GM12892 (cell line): ENCODE results near the gene SAP30BP.

Source experiments
- DNase-seq: peaks from one replicate; pipeline ENCODE4 v3.0.0; 2011; ENCODE audit not compliant: insufficient read length
- FAIRE-seq: peaks from 2 replicates; lab custom pipeline; 2011; peaks lifted over from hg19 to GRCh38; lab: Jason Lieb, UNC
- POLR2A ChIP-seq: IDR thresholded peaks from 2 replicates; pipeline ENCODE4 v1.6.1; 2011; ENCODE audit warnings: low read depth, low read length, control low read depth
- POLR2AphosphoS5 ChIP-seq: IDR thresholded peaks from 2 replicates; pipeline ENCODE4 v1.6.1; 2011; ENCODE audit warnings: low read depth, low read length, control low read depth
- TAF1 ChIP-seq: IDR thresholded peaks from 2 replicates; pipeline ENCODE4 v1.6.1; 2011; ENCODE audit warnings: low read depth, mild to moderate bottlenecking, control low read depth, low read length, borderline replicate concordance

The SAP30BP gene

GRCh38 chr17:75661531-75661930, 5.6 kb upstream of the SAP30BP start:
- FAIRE-seq (no peak), DNase-seq (no peak)
- no peak for TF ChIP-seq POLR2AphosphoS5
- no peak for TF ChIP-seq POLR2A
- TF ChIP-seq TAF1, result no peak

GRCh38 chr17:75662511-75662910, 4.6 kb upstream of the SAP30BP start:
- DNase-seq (no peak), FAIRE-seq (no peak)
- TF ChIP-seq POLR2AphosphoS5, result no peak
- TF ChIP-seq TAF1, result no peak

GRCh38 chr17:75664099-75664549, 3.0 kb upstream of the SAP30BP start:
- DNase-seq (no peak), FAIRE-seq (peak; percentile 81)
- peak; percentile 46; the same call in 1 of the 2 replicates for TF ChIP-seq POLR2AphosphoS5
- no peak for TF ChIP-seq POLR2A

DNA sequence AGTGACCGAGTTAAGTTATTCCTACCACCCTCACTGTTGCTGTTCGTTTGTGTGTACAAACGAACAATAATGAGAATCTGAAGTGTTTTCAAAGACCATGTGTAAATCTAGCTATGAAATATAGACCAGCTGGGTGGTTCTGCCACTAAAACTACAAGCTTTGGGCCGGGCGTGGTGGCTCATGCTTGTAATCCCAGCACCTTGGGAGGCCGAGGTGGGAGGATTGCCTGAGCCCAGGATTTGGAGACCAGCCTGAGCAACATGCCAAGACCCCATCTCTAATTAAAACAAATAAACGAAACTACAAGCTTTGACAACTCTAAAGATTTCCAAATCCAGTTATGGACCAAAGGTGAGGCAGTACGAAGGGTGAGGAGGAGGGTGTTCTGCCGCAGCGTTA, 1.2 kb upstream of the SAP30BP start:
- no peak for TF ChIP-seq POLR2A
- FAIRE-seq, result no peak
- DNase-seq, result no peak

DNA sequence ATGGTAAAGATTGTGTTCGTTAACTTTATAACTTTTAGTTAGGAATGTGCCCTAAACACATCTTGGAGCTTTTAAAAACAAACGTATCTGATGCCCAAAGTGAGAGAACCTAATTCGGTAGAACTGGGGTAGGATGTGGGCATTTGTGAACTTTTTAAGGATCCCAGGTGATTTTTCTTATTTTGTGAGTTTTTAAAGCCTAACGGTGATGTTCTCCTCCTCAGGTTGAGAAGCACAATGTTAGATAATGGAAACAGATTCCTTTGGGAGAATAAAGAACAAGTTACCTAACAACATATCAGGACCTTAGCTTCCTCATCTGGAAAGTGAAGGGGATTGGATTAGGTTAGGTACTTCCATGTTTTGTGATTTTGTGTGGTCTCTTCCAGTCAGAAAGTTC, 687 bp downstream of the SAP30BP start:
- no peak for DNase-seq
- FAIRE-seq, result no peak
- TF ChIP-seq TAF1, result no peak
- no peak for TF ChIP-seq POLR2A
- no peak for TF ChIP-seq POLR2AphosphoS5

GRCh38 chr17:75668489-75668888, 1.4 kb downstream of the SAP30BP start:
- TF ChIP-seq TAF1, result no peak
- no peak for TF ChIP-seq POLR2A
- TF ChIP-seq POLR2AphosphoS5, result no peak
- DNase-seq (no peak), FAIRE-seq (no peak)

GRCh38 chr17:75670868-75671267, 3.7 kb downstream of the SAP30BP start:
- DNase-seq, result no peak
- FAIRE-seq, result no peak
- no peak for TF ChIP-seq TAF1
- TF ChIP-seq POLR2AphosphoS5, result no peak
- no peak for TF ChIP-seq POLR2A

- DNase-seq (no peak), FAIRE-seq (no peak)
- TF ChIP-seq POLR2A, result no peak
- no peak for TF ChIP-seq POLR2AphosphoS5
- TF ChIP-seq TAF1, result no peak
Measured at GRCh38 chr17:75672011-75672410, 4.9 kb downstream of the SAP30BP start.

DNA sequence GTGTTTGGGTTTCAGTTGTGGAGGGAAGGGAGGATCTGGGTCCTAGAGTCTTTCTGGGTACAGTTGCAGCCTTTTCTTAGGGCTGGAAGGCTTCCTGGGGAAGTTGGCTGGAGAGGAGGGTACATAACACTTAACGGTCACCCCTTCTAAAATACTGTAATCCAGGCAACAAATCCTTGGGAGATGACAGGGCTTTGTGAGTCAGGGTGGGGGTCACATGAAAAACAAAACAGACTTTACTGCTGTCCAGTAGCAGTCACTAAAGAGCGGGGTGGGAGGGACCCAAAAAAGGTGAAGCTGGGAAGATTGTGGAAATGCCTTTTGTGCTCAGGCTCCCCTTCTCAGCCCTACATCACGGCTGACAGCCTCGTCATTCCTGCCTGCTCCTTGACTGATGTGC, 6.3 kb downstream of the SAP30BP start:
- TF ChIP-seq TAF1, result no peak
- no peak for TF ChIP-seq POLR2A
- TF ChIP-seq POLR2AphosphoS5, result no peak
- no peak for DNase-seq
- no peak for FAIRE-seq

- TF ChIP-seq POLR2A, result no peak
- no peak for TF ChIP-seq POLR2AphosphoS5
- no peak for TF ChIP-seq TAF1
- DNase-seq (no peak), FAIRE-seq (no peak)
Measured at GRCh38 chr17:75676461-75676860, 9.3 kb downstream of the SAP30BP start.

GRCh38 chr17:75679706-75680211, 12.6 kb downstream of the SAP30BP start:
- FAIRE-seq (no peak), DNase-seq (no peak)
- TF ChIP-seq POLR2A (no peak), TAF1 (no peak), POLR2AphosphoS5 (no peak)

- no peak for FAIRE-seq
- no peak for TF ChIP-seq POLR2AphosphoS5
- no peak for TF ChIP-seq TAF1
- no peak for TF ChIP-seq POLR2A
- DNase-seq, result no peak
Measured at GRCh38 chr17:75680431-75680830, 13.3 kb downstream of the SAP30BP start.

GRCh38 chr17:75681289-75681688, 14.2 kb downstream of the SAP30BP start:
- DNase-seq (no peak), FAIRE-seq (no peak)
- TF ChIP-seq POLR2A, result no peak

DNA sequence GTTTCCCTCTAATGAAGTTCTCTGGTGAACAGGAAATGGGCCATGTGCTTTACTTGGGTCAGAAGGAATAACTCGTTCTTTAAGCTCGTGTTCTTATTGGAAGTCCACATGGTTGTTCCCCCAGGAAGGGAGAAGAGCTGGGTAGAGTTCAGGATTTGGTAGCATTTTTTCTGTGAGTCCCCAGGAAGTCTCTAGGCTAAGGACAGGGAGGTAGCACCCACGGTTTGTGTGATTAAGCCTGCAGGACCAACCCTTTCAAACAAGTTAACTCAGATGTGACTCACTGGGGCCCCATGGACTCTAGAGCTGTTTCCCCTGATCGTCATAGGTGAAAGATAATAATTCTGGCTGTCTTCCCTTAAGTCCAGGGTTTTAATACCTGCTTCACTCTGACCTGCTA, 16.4 kb downstream of the SAP30BP start:
- FAIRE-seq (no peak), DNase-seq (no peak)
- TF ChIP-seq POLR2AphosphoS5 (no peak), POLR2A (no peak), TAF1 (no peak)
